ENCODE data around the gene AGRP.
"Not testable (repeated sequence)": the region's sequence is repeated elsewhere in the genome, so short reads cannot be mapped to it uniquely, and the experiment has no call there.

The AGRP gene

DNA sequence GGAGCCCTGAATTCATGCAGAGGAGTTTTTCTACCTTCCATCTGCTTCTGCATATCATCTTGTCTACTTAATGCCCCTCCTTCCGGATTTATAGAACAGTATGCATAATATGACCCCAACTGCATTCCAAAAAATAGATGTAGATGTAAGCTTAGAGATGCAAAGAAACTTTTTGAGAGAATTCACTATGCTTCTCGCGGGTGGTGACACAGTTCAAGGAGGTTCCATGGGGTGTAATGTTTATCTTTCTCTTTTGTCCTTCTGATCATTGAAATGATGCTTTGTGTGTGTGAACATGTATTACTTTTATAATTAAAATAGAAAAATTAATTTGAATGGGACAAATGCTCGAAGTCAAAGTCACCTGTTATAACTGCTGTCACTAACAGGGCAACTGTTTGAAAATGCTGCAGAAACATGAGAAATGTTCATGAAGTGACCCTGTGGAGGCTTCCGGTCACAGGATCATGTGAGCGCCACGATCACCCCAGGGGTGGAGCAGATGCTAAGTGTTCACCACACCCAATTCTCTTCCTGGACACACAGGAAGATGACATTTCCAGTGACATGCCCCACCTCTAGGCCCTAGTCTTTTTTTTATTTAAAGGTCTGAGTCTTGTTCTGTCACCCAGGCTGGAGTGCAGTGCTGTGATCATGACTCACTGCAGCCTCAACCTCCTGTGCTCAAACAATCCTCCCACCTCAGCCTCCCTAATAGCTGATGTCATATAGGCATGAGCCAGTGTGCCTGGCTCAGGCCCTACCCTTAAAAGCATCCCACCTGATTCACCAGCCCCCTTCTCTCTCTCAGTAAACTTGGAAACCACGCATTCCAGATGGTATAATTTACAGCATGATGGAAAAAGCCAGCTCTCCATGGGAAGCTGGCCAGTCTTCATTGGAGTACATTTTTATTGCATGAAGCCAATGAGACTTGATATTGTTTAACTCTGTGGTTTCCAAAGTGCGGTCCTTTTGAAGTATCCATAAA is 21.0 kb upstream of the AGRP start:
- no peak for DNase-seq

DNA sequence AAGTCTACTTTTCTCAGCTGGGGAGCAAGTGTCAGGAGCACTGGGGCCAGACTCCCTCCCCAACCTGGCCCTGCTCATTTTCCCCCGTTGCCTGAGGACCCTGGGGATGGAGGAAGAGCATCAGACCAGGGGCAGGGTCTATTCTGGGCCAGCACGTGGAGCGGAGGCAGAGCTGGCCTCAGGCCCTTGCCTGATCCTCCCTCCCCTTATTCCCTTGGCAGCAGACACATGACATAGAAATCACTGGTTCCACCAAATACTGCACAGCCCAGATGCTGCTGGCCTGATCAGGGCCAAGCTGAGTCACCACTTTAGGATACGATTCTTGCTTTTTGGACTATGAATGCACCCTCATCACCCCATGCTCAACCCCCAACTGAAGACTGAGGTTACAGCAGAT is 15.8 kb upstream of the AGRP start:
- no peak for DNase-seq

DNA sequence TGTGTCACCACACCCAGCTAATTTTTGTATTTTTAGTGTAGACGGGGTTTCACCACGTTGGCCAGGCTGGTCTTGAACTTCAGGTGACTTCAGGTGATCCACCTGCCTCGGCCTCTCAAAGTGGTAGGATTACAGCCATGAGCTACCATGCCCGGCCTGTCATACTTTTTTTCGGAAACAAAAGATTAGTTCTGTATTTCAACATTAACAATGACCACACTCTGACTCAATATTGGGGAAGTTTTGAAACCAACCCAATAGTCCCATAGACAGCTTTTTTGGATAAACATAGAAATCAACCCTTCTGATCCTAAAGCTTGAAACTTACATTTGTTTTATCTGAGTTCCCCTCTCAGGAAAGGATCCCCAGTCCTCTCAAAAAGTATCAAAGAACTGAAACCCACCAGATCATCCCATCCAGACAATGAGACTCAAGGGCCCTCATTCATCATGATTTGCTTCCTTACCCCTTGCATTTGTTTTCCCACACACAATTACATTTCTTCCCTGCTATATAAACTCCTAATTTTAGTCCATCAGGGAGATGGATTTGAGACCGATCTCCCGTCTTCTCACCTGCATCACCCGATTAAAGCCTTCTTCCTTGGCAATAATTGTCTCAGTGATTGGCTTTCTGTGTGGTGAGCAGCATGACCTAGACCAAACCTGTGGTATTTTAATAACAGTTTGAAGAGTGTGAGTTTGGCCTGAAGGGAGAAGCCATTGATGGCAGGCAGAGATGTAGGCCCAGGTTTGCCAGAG is 7.2 kb upstream of the AGRP start:
- no peak for DNase-seq

DNA sequence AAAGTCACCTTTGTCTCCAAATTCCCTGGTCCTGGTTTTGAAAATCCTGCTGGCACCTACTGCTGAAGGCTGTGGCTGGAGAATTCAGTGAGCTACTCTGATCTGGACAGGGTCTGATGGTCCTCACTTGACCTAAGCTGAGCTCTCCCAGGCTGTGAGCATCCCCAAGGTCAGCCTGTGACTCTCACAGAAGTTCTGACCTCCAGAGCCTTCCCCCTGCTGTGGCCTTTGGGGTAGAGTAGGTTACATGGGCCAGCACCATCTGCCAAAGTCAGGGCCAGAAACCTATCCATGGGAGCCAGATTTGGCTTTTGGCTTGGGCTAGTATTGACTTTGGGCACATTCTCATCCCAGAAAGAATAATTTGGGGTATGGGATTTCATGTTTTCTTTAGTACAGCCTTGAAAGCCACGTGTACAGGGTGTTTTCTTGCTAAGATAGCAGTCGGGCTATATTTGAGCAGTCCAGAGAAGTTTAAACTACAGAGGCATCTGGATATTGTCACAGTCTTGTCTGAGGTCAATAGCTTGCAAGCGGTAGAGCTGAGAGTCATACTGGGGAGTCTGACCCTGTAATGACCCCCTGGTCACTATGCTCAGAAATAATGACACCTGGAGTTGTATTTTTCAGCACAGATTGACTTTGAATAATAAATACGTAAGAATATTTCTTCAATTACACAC is 6.2 kb upstream of the AGRP start:
- no peak for DNase-seq

DNA sequence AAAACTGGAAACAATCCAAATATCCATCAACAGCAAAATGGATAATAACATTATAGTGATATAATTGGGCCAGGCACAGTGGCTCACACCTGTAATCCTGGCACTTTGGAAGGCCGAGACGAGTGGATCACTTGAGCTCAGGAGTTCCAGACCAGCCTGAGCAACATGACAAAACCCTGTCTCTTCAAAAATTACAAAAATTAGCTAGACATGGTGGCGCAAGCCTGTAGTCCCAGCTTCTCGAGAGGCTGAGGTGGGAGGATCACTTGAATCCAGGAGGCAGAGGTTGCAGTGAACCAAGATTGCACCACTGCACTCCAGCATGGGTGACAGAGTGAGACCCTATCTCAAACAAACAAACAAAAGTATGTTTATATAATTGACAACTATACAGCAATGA is 4.2 kb upstream of the AGRP start:
- DNase-seq: not testable (repeated sequence)

DNA sequence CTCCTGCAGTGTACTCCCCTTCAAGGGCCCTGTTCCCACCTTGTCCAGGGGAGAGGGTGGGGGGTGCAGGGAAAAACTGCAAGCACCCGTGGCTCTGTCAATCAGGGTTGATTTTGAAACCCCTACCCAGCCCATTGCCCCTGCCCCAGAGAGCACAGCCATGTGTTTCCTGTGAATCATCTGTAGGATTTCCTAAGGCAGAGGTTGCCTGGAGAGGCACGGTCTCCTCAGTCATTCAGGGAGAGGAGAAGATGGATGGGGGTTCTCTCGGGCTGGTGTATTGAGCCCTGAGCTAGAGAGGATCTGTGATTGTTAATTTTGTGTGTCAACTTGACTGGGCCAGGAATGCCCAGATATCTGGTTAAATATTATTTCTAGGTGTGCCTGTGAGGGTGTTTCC is 3.5 kb upstream of the AGRP start:
- no peak for DNase-seq

DNA sequence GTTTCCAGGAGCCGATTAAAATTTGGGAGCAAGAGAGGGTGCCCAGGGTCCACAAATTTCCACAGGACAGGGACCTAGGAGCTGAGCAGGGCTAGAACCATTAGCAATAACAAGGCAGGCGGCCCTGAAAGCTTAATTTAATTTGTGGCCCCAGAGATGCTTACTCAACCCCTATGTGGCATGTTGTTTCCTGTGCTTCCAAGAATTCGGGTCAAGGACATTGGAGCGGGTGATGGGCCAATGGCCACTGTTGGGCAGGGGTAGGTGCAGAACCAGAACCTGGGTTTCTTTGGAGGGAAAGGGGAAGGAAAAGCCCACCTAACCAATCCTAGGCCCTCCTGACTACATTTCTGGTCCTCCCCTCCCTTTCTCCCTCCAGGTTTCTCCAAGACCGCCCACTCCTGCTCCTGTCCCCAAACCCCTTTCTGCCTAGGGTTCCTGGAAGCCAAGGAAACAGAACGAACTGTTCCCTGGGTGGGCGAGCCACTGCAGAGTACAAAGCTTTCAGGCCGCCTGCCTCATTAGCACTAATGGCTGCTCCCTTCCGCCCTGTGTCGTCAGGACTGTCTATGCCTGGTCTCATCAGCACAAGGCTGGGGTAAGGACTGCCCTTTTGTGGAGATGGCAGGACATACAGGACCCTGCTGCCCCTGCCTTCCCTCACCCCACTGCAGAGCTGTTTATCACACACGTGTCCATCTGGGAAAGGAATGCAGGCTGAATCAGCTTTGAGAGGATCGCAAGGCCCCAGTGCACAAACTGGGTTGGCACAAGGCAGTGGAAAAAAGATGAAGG is 581 bp upstream of the AGRP start:
- DNase-seq: no peak

DNA sequence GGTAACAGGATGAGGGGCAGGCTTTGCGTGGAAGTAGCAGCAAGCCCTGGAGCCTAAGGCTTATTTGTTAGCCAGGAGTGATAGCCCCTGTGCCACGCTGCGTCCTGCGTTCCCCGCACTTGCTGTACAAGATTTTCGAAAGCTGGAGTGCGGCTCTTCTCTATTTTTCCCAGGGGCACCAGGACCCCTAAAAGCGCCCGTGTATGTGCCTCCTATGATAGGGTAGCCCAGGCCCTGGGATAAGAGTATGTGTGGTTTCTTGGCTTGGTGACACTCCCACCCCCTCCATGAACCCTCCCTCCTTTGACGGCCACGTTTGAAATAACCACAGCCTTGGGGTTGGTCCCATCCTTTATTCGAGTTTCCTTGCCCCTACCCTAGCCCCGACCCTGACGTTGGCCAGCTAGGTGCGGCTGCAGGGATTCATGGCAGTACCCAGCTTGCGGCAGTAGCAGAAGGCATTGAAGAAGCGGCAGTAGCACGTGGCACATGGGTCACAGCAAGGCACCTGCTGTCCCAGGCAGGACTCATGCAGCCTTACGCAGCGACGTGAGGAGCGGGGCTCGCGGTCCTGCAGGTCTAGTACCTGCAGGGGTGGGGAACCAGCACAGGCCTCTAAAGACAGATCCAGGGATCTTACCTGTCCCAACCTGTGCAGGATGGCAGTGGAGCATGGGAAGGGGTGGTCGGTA is 968 bp downstream of the AGRP start:
- no peak for DNase-seq

DNA sequence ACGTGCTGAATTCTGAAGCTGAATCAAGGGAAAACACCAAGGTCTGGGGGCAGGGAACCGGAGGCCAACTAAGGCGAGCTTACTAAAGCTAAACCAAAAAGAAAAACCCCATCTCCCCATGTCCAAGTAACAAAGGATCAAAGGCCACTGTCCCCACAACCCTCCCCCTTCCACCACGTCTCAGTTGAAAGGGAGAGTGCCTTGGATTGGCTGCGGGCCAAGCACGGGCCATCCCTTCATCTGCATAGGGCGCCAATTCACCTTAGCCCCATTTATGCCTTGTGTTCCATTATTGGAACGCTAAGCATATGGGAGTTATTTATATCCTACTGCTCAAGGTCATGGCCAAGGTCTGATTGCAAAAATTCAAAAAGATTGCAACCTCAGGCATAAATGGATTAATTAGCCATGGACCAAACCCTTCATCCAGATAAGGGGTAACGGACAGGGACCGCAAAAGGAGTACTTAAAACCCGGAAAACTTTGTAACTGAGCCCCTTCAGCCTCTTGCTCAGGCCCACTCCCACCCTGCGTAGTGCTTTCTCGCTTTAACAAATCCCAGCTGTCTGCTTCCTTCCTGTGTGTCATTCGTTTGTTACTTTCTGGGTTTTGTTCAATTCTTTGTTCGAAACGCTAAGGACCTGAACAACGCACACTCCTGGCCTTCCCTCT is 1.6 kb downstream of the AGRP start:
- peak; percentile 44 for DNase-seq

DNA sequence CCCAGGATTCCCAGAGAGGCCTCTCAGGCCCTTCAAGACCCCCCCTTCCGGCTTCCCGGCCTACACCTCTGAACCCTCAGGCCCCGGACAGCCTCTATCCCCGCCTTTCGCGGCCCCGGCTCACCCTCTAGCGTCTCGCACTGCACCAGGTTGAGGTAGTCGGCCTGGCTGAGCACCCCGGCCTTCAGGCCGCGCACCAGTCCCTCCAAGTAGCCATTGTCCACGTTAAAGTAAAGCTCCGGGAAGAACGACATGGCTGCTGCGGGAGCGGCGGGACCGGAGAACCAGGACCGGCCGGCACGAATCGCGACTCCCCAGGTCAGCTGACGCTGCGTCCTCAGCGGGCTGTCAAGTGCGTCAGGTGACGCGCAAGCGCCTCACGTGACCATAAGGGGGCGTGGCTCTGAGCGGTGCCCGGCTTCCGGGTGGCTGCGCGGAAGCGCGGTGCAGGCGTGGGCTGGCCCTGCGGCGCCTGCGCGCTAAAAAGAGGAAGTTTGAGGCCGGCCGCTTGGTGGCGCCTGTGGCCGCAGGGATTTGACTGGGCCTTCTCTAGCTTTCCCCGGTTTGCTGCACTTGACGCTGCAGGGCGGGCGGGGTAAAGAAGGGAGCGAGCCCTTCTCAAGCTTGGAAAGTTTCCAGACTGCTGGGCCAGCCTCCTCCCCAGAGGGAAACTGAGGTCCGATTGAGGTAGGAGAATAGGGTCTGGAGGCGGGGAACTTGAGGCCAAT is 2.4 kb downstream of the AGRP start, which contains the start of gene ATP6V0D1:
Gene ATP6V0D1, minus strand, starts transcription at position 325 of the 728 bp plus-strand sequence. Its CDS starts 71 bp downstream, at position 254.
- peak; percentile 97 for DNase-seq

DNA sequence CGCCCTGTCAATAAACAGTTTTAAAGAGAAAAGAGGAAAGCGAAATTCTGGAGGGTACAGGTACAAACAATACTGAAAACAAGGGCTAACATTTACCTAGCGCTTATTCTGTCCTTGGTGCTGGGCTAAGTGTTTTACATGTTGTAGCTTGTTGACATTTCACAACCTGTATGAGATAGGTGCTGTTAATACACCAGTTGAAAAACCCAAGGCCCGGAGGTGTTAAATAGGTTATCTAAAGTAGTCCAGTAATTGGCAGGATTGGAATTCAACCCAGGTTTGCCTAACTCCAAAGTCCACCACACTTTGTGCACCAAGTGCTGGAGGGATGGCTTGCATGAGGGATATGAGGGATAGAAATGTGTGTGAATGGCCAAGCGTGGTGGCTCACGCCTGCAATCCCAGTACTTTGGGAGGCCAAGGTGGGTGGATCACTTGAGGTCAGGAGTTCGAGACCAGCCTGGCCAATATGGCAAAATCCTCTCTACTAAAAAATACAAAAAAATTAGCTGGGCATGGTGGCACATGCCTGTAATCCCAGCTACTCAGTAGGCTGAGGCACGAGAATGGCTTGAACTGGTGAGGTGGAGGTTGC is 5.3 kb downstream of the AGRP start:
- DNase-seq: no peak

DNA sequence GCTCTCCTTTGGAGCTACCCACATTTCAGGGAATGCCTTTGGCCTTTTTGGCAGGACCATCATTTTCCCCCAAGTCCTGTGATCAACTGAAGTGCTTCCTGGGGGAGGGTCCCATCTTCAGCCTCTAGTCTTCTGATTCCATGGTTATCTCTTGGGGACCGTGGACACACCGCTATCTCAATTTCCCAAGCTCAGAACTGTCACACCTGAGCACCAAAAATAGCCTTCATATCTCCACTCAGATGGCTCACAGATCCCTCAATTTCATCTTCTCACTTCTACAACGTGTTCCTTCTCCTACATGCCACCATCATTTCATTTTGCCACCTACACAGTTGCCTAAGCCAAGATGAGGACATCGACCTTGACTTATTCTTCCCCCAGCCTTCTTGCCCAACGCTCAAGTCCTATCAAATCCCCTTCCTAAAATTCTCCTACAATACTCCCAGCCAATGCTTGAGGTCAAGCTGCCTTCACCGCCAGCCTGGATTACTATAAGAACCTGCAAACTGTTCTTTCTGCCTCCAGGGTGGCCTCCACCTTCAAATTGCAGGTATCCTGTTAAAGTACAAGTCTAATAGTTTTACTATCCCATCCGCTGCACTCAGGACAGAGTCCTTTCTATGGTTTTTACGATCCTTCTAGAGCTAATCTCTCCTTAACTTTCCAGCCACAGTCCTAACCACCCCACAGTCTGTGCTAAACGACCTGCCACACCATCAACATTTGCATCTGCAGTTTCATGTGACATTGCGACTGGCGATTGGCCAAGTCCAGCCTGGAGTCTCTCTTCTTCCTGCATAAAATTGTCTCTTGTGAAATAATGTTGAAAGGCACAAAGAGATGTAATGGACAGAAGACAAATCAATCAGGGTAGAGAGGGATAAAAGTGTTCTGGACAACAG is 8.5 kb downstream of the AGRP start:
- no peak for DNase-seq

DNA sequence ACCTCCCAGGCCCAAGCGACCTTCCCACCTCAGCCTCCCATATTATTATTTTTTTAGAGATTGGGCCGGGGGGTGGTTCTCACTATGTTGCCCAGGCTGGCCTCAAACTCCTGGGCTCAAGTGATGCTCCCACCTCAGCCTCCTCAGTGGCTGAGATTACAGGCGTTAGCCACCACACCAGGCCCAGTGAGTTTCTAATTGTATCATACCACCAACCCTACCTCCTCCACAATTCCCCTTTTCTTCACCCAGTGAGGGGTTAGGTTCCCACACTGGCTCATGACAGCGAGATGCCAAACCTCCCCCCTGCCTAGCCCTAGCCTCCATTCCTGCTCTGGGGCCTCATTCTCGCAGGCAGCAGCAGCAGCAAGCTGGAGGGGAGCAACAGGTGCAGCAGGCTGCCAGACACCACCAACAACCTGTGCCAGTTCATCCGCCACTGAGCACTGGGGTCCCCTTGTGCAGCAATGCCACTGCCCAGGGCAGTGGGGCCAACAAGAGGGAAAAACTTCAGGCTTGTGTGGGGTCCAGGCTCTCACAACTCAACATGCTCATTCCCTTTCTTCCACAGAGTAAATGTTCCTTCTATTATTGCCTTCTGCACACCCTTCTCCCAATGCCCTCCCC is 11.5 kb downstream of the AGRP start:
- DNase-seq: no peak

DNA sequence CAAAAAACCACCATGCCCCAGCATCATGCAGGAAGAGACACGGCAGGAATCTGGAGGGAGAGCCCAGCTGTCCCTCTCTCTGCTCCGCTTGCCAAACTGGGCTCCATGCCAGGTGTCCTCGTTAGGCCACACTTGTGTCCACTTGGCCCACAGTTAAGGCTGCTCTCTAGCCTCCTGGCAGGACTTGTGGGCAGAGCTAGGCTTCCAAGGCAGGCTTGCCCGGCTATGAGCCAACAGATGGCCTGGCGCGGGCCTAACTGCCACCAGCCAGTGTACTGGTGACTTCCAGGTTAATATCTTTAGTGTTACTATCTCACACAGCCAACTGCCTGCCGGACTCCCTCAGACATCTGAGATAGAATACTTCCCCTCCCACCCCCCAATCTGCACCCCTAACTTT is 13.0 kb downstream of the AGRP start:
- DNase-seq: no peak

DNA sequence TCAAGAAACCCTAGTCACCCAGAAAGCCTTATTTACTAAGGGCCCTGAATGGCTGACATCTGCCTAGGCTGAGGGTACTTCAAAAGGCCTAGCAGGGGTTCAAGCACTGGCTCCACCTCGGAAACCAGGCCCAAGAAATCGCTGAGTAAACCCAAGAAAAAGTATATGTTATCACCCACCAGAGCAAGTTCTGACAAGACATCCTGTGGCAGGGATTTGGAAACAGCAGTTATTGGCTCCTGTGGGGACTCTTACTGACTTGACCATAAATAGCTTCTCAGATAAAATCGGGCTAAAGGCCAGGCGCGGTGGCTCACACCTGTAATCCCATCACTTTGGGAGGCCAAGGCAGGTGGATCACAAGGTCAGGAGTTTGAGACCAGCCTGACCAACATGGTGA is 14.6 kb downstream of the AGRP start:
- DNase-seq: no peak

DNA sequence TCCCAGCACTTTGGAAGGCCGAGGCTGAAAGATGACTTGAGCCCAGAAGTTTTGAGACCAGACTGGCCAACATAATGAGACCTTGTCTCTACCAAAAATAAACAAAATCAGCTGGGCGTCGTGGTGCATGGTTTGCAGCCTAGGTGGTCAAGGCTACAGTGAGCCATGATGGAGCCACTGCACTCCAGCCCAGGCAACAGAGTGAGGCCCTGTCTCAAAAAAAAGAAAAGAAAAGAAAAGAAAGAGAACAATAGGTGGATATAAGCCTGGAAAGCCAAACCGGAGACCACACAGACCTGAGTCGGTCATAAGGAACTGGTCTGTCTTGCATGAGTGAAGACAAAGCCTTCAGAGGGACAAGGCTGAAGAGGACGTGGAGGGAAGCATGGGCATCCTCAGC is 16.8 kb downstream of the AGRP start:
- DNase-seq: no peak

DNA sequence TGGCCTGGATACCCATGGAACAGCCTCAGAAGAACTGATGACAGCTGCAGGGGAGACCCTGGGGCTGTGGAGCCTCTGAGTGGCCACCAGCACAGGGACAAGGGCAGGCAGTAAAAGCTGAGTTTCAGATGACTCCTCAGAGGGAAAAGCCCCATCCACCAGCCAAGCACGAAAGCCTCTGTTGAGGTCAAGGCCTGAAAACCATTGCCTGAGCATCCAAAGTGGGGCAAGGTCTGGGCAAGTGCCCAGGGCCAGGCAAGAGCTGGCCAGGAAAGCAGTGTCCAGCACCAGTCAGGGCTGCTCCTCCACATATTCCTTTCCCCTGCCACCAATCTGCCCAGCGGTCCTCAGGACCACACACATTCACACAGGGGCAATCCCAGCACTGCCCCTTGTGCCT is 18.8 kb downstream of the AGRP start:
- DNase-seq: no peak

DNA sequence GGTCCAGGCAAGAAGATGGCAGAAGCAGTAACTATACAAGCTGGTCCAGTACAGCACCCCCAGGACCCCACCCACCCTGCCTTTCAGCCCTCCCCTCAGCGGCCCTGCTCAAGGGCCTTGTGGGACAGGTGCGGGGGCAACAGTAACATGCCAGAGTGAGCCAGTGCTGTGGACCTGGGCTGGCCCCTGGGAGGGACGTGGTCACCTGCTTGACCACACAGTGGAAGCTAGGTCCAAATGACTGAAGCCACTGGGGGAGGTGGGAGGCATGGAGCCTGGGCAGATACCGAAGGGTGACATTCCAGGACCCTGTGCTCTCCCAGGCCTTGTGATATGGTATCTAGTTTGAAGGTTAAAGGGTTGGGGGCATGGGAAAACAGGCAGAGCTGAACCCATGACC is 19.7 kb downstream of the AGRP start:
- no peak for DNase-seq

DNA sequence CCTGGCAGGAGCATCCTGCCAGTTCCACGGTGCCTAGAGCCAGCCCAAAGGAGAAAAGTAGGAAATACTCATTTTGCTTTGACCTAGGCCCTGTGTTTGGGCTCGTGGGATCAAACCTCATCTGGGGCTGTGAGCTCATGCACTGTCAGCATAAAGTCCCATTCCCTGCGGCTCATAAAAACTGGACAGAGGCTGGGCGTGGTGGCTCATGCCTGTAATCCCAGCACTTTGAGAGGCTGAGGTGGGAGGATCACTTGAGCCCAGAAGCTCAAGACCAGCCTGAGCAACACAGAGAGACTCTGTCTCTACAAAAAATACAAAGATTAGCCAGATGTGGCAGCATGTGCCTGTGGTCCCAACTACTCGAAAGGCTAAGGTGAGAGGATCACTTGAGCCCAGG is 20.3 kb downstream of the AGRP start:
- no peak for DNase-seq

Measured in NCI-H1436 (cell line).